ENCODE results near the gene SLK. TPM values are rescaled to one million over a fixed set of nuclear protein-coding genes. Genes with fewer than 3 reads are reported as not detected.

The SLK gene
- total RNA-seq, 1 donor from 2014 or later, result 122 TPM

DNA sequence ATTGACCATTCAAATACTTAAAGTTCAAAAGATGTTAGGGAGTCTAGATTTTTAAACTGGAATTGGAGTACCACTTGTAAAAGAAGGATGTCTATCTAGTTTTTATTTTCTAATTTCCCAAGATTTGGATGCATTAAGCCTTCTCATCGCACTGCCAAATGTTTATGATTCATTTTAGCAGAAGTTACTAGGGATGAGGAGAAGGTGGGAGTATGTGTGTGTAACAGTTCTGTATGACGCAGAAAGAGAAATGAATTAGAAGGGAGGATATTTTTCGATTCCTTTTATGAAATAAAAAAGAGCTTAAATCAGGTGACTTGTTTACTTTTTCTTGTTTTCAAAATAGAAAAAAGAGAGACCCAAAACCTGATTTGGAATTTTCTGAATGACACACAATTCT is 6.8 kb upstream of the SLK start:
- TF ChIP-seq, protein P1, sequence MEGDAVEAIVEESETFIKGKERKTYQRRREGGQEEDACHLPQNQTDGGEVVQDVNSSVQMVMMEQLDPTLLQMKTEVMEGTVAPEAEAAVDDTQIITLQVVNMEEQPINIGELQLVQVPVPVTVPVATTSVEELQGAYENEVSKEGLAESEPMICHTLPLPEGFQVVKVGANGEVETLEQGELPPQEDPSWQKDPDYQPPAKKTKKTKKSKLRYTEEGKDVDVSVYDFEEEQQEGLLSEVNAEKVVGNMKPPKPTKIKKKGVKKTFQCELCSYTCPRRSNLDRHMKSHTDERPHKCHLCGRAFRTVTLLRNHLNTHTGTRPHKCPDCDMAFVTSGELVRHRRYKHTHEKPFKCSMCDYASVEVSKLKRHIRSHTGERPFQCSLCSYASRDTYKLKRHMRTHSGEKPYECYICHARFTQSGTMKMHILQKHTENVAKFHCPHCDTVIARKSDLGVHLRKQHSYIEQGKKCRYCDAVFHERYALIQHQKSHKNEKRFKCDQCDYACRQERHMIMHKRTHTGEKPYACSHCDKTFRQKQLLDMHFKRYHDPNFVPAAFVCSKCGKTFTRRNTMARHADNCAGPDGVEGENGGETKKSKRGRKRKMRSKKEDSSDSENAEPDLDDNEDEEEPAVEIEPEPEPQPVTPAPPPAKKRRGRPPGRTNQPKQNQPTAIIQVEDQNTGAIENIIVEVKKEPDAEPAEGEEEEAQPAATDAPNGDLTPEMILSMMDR (IDR thresholded peaks at IDR 0.05; ENCODE audit: partially characterized antibody, unreplicated experiment), result no peak
- Mint-ChIP-seq H3K9me3 (ENCODE audit: unreplicated experiment) (peaks cover 2% of the 10 kb centered on the region), H3K4me1 (ENCODE audit: low read depth, unreplicated experiment) (no peaks in the 10 kb centered on the region), H3K27ac (ENCODE audit: unreplicated experiment) (no peak overlapping the region), H3K4me3 (ENCODE audit: unreplicated experiment) (no peak overlapping the region), H3K27me3 (ENCODE audit: unreplicated experiment) (peaks cover 2% of the 10 kb centered on the region), H3K36me3 (ENCODE audit: unreplicated experiment) (peaks cover 7% of the 10 kb centered on the region)
- no peak for DNase-seq

DNA sequence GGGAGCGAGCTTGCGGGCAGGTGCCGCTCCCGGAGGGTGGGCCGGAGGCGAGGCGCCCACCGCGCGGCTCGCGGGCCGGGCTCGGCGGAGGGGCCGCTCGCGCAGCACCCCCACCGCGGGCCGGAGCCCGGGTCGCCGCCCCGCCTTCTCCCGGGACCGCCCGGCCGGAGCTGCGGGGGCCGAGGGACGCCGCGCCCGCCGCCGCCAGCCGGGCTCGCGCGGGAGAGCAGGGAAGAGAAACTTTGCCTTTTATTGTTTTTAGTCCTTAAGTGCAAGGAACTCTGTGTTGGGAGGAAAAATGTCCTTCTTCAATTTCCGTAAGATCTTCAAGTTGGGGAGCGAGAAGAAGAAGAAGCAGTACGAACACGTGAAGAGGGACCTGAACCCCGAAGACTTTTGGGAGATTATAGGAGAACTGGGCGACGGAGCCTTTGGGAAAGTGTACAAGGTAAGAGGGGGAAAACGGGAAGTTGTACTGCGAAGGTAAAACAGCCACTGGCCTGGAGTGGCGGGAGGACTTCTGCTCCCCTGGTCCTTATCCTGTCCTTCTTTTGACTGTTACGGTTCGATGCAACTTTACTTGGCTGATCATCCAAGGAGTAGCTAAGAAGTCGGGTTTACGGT is 620 bp downstream of the SLK start:
- no peak for DNase-seq
- Mint-ChIP-seq H3K36me3 (ENCODE audit: unreplicated experiment) (no peaks in the 10 kb centered on the region), H3K4me1 (ENCODE audit: low read depth, unreplicated experiment) (peaks cover 4% of the 10 kb centered on the region), H3K27ac (ENCODE audit: unreplicated experiment) (peak overlapping the region; percentile 87), H3K4me3 (ENCODE audit: unreplicated experiment) (peak overlapping the region; percentile 94), H3K27me3 (ENCODE audit: unreplicated experiment) (peaks cover 12% of the 10 kb centered on the region), H3K9me3 (ENCODE audit: unreplicated experiment) (peaks cover 14% of the 10 kb centered on the region)
- TF ChIP-seq, protein P1 (IDR thresholded peaks at IDR 0.05; ENCODE audit: partially characterized antibody, unreplicated experiment), result no peak

DNA sequence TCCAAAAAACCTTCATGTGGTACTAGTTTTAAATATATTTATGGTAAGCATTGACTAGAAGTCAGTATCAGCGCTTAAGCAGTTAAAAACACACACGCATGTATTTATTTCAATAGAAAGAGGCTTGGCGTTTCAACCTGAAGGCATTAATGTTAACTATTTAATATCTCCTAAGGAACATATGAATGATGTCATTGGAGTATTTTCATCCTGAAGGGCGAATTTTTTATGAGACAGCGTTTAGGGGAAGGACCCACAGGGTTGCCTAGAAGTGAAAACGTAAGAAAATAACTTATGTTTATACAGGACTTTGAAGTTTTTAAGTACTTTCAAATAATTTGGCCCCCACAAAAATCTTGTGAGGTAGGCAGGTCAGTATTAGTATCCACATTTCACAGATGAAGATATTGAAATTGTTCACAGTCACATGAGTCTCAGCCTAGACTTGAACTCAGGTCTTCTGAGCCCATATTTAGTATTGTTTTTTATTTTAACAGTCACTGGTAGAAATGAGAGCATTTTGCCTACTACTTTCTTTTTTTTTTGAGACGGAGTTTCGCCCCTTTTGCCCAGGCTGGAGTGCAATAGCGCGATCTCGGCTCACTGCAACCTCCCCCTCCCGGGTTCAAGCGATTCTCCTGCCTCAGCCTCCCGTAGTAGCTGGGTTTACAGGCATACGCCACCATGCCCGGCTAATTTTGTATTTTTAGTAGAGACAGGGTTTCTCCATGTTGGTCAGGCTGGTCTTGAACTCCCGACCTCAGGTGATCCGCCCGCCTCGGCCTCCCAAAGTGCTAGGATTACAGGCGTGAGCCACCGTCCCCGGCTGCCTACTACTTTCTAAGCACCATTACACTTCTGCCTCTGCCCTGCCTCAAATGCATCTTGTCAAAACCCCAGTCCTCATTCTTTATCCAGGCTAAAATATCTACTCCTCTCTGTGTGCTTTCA is 1.8 kb downstream of the SLK start:
- peaks cover 8% of the 10 kb centered on the region for H3K4me1 Mint-ChIP-seq (ENCODE audit: low read depth, unreplicated experiment)

DNA sequence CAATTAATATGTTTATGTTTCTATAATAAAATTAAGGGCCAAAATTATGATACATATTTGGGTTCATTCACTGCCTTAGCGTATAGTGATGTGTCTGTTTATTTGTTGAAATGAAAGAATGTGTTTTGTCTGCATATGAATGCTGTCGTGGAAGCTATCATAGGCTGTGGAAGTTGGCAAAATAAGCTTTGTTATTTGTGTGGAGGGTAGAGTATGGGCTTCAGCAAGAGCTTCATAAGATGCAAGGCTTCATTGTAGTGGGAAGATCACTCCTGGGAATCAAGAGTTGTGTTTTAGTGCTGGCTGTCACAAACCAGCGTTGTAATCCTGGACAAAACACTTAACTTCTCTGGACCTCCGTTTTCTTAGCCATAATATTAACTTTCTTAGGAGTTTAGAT is 2.5 kb downstream of the SLK start:
- TF ChIP-seq, protein P1 (IDR thresholded peaks at IDR 0.05; ENCODE audit: partially characterized antibody, unreplicated experiment), result no peak
- H3K36me3 Mint-ChIP-seq (ENCODE audit: unreplicated experiment), result no peaks in the 10 kb centered on the region
- H3K4me1 Mint-ChIP-seq (ENCODE audit: low read depth, unreplicated experiment), result peaks cover 10% of the 10 kb centered on the region
- peak overlapping the region; percentile 94 for H3K4me3 Mint-ChIP-seq (ENCODE audit: unreplicated experiment)
- peak overlapping the region; percentile 81 for H3K27ac Mint-ChIP-seq (ENCODE audit: unreplicated experiment)
- H3K27me3 Mint-ChIP-seq (ENCODE audit: unreplicated experiment), result peaks cover 12% of the 10 kb centered on the region
- peaks cover 14% of the 10 kb centered on the region for H3K9me3 Mint-ChIP-seq (ENCODE audit: unreplicated experiment)
- no peak for DNase-seq

More for the DNA sequence above, 1.8 kb downstream of the SLK start:
- H3K27me3 Mint-ChIP-seq (ENCODE audit: unreplicated experiment), result peaks cover 12% of the 10 kb centered on the region
- no peak for DNase-seq
- no peaks in the 10 kb centered on the region for H3K36me3 Mint-ChIP-seq (ENCODE audit: unreplicated experiment)
- peaks cover 14% of the 10 kb centered on the region for H3K9me3 Mint-ChIP-seq (ENCODE audit: unreplicated experiment)
- TF ChIP-seq, protein P1 (IDR thresholded peaks at IDR 0.05; ENCODE audit: partially characterized antibody, unreplicated experiment), result no peak
- peak overlapping the region; percentile 87 for H3K27ac Mint-ChIP-seq (ENCODE audit: unreplicated experiment)
- H3K4me3 Mint-ChIP-seq (ENCODE audit: unreplicated experiment), result peak overlapping the region; percentile 94

Measured in glutamatergic neuron (in vitro differentiated cells).